ENCODE results near the gene DHX34. TPM values are rescaled to one million over a fixed set of nuclear protein-coding genes. Genes with fewer than 3 reads are reported as not detected.

Gene DHX34
- total and polyA plus RNA-seq, 9 of the 15 experiments (the other 6 are each of a cell fraction or from before 2014, with no cell fraction given): 0.36 to 42.0 (median 15.0) TPM

DNA sequence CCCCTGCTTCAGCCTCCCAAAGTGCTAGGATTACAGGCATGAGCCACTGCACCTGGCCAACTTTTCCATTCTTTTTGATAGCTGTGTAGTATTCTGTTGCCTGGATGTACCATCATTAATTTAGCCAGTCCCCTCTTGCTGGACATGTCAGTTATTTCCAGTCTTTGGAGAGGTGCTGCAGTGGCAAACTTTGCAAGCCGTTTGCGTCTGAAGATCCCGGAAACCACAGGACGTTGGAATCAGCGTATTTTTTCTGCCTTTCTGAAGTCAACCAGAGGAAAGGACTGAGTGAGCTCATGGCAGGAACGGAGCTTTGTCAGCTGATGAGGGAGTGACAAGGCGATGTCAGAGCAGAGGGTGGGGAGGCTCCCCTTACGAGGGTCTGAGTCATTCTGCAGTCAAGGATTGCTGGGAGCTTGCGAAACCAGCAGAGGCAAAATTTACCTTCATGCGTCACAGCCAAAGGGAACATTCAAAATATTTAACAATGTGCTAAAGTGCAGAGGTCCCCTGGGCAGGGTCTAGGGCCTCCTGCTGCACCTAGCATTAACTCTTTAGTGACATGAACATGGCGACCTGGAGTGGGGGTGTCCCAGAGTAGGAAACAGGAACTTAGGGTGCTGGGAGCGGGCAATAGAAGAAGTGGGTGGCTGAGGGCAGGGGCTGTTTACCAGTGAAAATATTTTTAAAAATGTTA, 33.8 kb upstream of the DHX34 start:
- intact Hi-C loops (cut with micrococcal nuclease): no loop called here
- H3K27me3 ChIP-seq (ENCODE audit: control insufficient read depth in 2 of 2, insufficient read depth in 2 of 2, low read length in 2 of 2): no peaks in the 10 kb centered on the region
- peak; percentile 94 for ATAC-seq
- no peak overlapping the region for H3K4me3 ChIP-seq
- peaks cover 14 to 27% of the 10 kb centered on the region in 2 experiments; a peak in 4 of 5 replicates for H3K4me1 ChIP-seq (replicated peaks in 1 of 2; ENCODE audit: control insufficient read depth in 2 of 2, insufficient read depth in 2 of 2, low read length in 2 of 2)
- H3K36me3 ChIP-seq (ENCODE audit: control insufficient read depth, insufficient read depth, low read length): no peaks in the 10 kb centered on the region
- peak overlapping the region; percentile 71 for H3K4me2 ChIP-seq (ENCODE audit: insufficient read depth, low read length)
- peak overlapping the region; percentile 83 for H2AFZ ChIP-seq (ENCODE audit: low read depth, low read length)
- ChIA-PET POLR2A (interaction anchor here (0.6 to 1.1 kb wide), 9 partner anchors 8 to 87 kb away, joined by 3 to 8 read pairs (median 3); partner anchors contain the start of gene DHX34), CTCF (ENCODE audit: low intra/inter-chr PET ratio) (no interaction called here)
- H3K27ac ChIP-seq (ENCODE audit: extremely low read depth, low read depth, low read length): peak overlapping the region; percentile 71; the same call in 2 of the 3 replicates
- H3K9ac ChIP-seq (ENCODE audit: insufficient read depth in 1 of 2, low read depth in 2 of 2, low read length in 2 of 2): peak overlapping the region; percentile 36 to 71; a peak in 3 of 4 replicates
- no peaks in the 10 kb centered on the region for H3K79me2 ChIP-seq (ENCODE audit: control insufficient read depth, insufficient read depth, low read length)
- WGBS (ENCODE audit: insufficient coverage, low coverage, missing lambda C conversion rate): 4% methylated on average over 12 of the region's 12 CpGs
- no TSS peak for BruUV-seq (replicated peaks)
- in situ Hi-C loops (cut with MboI): no loop called here
- DNase-seq (ENCODE audit: extremely low read depth in 1 of 4, low spot score in 3 of 4): peak; percentile 79 to 93 (median 84)
- no peaks in the 10 kb centered on the region for H3K9me1 ChIP-seq (ENCODE audit: control insufficient read depth, insufficient read depth, low read length)
- no peaks in the 10 kb centered on the region for H3K9me3 ChIP-seq (replicated peaks; ENCODE audit: control insufficient read depth, insufficient read depth, low read depth, low read length)
- no peaks in the 10 kb centered on the region for H4K20me1 ChIP-seq (replicated peaks; ENCODE audit: control insufficient read depth, insufficient read depth, low read length)
- FAIRE-seq: peak; percentile 99
- TF ChIP-seq, protein P1, sequence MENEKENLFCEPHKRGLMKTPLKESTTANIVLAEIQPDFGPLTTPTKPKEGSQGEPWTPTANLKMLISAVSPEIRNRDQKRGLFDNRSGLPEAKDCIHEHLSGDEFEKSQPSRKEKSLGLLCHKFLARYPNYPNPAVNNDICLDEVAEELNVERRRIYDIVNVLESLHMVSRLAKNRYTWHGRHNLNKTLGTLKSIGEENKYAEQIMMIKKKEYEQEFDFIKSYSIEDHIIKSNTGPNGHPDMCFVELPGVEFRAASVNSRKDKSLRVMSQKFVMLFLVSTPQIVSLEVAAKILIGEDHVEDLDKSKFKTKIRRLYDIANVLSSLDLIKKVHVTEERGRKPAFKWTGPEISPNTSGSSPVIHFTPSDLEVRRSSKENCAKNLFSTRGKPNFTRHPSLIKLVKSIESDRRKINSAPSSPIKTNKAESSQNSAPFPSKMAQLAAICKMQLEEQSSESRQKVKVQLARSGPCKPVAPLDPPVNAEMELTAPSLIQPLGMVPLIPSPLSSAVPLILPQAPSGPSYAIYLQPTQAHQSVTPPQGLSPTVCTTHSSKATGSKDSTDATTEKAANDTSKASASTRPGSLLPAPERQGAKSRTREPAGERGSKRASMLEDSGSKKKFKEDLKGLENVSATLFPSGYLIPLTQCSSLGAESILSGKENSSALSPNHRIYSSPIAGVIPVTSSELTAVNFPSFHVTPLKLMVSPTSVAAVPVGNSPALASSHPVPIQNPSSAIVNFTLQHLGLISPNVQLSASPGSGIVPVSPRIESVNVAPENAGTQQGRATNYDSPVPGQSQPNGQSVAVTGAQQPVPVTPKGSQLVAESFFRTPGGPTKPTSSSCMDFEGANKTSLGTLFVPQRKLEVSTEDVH (IDR thresholded peaks at IDR 0.05; ENCODE audit: low read depth, partially characterized antibody): no peak
- TF ChIP-seq TCFL5 (CRISPR knock-in tag; conservative IDR thresholded peaks at IDR 0.05) (no peak), ZSCAN29 (IDR thresholded peaks at IDR 0.05) (no peak), ZNF444 (CRISPR knock-in tag; IDR thresholded peaks at IDR 0.05) (no peak), SPI1 (IDR thresholded peaks at IDR 0.05; ENCODE audit: borderline replicate concordance, low read depth, low read length) (0 out of 2 replicates have a peak, but pooled peaks have one; percentile 12), ZEB2 (IDR thresholded peaks at IDR 0.05) (0 out of 2 replicates have a peak, but pooled peaks have one; percentile 61), TOE1 (IDR thresholded peaks at IDR 0.05; ENCODE audit: borderline replicate concordance) (peak; percentile 82), TOE1 (CRISPR knock-in tag; IDR thresholded peaks at IDR 0.05; ENCODE audit: borderline replicate concordance, low read depth) (no peak), ETV6 (IDR thresholded peaks at IDR 0.05; ENCODE audit: borderline replicate concordance in 1 of 2, low read depth in 2 of 2, low read length in 1 of 2) (no peak; a peak in 1 of 4 replicates), ETV6 (CRISPR knock-in tag; IDR thresholded peaks at IDR 0.05; ENCODE audit: borderline replicate concordance) (no peak), NCOA6 (IDR thresholded peaks at IDR 0.05) (no peak), PCBP1 (IDR thresholded peaks at IDR 0.05; ENCODE audit: low read depth, low read length, poor library complexity, severe bottlenecking) (no peak), PHB (CRISPR knock-in tag; IDR thresholded peaks at IDR 0.05) (no peak), EGR1 (conservative IDR thresholded peaks at IDR 0.05) (no peak), ZNF282 (CRISPR knock-in tag; IDR thresholded peaks at IDR 0.05) (no peak)
- TF ChIP-seq, protein P2, sequence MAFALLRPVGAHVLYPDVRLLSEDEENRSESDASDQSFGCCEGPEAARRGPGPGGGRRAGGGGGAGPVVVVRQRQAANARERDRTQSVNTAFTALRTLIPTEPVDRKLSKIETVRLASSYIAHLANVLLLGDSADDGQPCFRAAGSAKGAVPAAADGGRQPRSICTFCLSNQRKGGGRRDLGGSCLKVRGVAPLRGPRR (CRISPR knock-in tag; IDR thresholded peaks at IDR 0.05): no peak
- TF ChIP-seq, protein P3, sequence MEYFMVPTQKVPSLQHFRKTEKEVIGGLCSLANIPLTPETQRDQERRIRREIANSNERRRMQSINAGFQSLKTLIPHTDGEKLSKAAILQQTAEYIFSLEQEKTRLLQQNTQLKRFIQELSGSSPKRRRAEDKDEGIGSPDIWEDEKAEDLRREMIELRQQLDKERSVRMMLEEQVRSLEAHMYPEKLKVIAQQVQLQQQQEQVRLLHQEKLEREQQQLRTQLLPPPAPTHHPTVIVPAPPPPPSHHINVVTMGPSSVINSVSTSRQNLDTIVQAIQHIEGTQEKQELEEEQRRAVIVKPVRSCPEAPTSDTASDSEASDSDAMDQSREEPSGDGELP (CRISPR knock-in tag; IDR thresholded peaks at IDR 0.05; ENCODE audit: borderline replicate concordance): peak; percentile 99
